Measurements from ENCODE around the gene TMEM175.

TMEM175 gene

GRCh38 chr4:1003271-1004070 lies 71.2 kb downstream of the TMEM175 start:
- DNase-seq (ENCODE audit: low spot score), result no peak

- no peak for DNase-seq (ENCODE audit: low spot score)
Measured at GRCh38 chr4:1004071-1004418, 71.8 kb downstream of the TMEM175 start.

GRCh38 chr4:1004557-1005485 lies 72.6 kb downstream of the TMEM175 start:
- DNase-seq (ENCODE audit: low spot score), result no peak

GRCh38 chr4:1006856-1007255 lies 74.6 kb downstream of the TMEM175 start:
- DNase-seq (ENCODE audit: low spot score), result no peak
